ENCODE data around the gene RND2. TPM values are rescaled to one million over a fixed set of nuclear protein-coding genes. Genes with fewer than 3 reads are reported as not detected.
A peak's percentile ranks its signal among the peaks of the same experiment; 100 is the strongest.

RND2 gene
- total RNA-seq, 4 donors from 2014 or later = 2.7 to 3.2 (median 2.8) TPM

GRCh38 chr17:43013296-43013695, 11.7 kb upstream of the RND2 start:
- no peak for DNase-seq (ENCODE audit: extremely low spot score)
- H3K4me1 ChIP-seq = peaks cover 70 to 86% (median 79%) of the 10 kb centered on the region in 4 donors
- no peak for TF ChIP-seq CTCF (IDR thresholded peaks at IDR 0.05)
- TF ChIP-seq EP300 (IDR thresholded peaks at IDR 0.05) = no peak
- TF ChIP-seq POLR2AphosphoS5 (IDR thresholded peaks at IDR 0.05) = no peak
- TF ChIP-seq POLR2A (IDR thresholded peaks at IDR 0.05; ENCODE audit: low read depth) = no peak
- no peak overlapping the region for H3K4me3 ChIP-seq
- intact Hi-C loops (cut with DNase I) = no loop called here
- peak overlapping the region in 3 of 4 donors; percentile 58 to 75 (median 63) for H3K27ac ChIP-seq (replicated peaks in 1 of 4)
- H3K9me3 ChIP-seq = no peaks in the 10 kb centered on the region
- H3K36me3 ChIP-seq = peaks cover 12 to 66% (median 57%) of the 10 kb centered on the region in 4 donors
- H3K27me3 ChIP-seq = no peaks in the 10 kb centered on the region
- 77% methylated on average over 8 of the region's 8 CpGs for WGBS

GRCh38 chr17:43014020-43014648, 10.9 kb upstream of the RND2 start:
- H3K4me1 ChIP-seq = peaks cover 77 to 89% (median 82%) of the 10 kb centered on the region in 4 donors
- H3K27me3 ChIP-seq = no peaks in the 10 kb centered on the region
- no peak for TF ChIP-seq EP300 (IDR thresholded peaks at IDR 0.05)
- TF ChIP-seq POLR2AphosphoS5 (IDR thresholded peaks at IDR 0.05) = no peak
- TF ChIP-seq POLR2A (IDR thresholded peaks at IDR 0.05; ENCODE audit: low read depth) = no peak
- TF ChIP-seq CTCF (IDR thresholded peaks at IDR 0.05) = no peak
- intact Hi-C loops (cut with DNase I) = no loop called here
- no peak for DNase-seq (ENCODE audit: extremely low spot score)
- H3K27ac ChIP-seq (replicated peaks in 1 of 4) = peak overlapping the region; percentile 58 to 75 (median 66)
- H3K4me3 ChIP-seq = no peak overlapping the region
- H3K36me3 ChIP-seq = peaks cover 12 to 69% (median 60%) of the 10 kb centered on the region in 4 donors
- H3K9me3 ChIP-seq = no peaks in the 10 kb centered on the region
- 79% methylated on average over 9 of the region's 12 CpGs for WGBS

- no peak for DNase-seq (ENCODE audit: extremely low spot score)
- 75% methylated on average over 8 of the region's 8 CpGs for WGBS
- intact Hi-C loops (cut with DNase I) = no loop called here
- TF ChIP-seq POLR2AphosphoS5 (IDR thresholded peaks at IDR 0.05) (no peak), POLR2A (IDR thresholded peaks at IDR 0.05; ENCODE audit: low read depth) (no peak), CTCF (IDR thresholded peaks at IDR 0.05) (no peak), EP300 (IDR thresholded peaks at IDR 0.05) (no peak)
- Histone ChIP-seq H3K9me3 (no peaks in the 10 kb centered on the region), H3K4me1 (peaks cover 78 to 90% (median 84%) of the 10 kb centered on the region in 4 donors), H3K27me3 (no peaks in the 10 kb centered on the region), H3K27ac (replicated peaks in 1 of 4) (peak overlapping the region; percentile 58 to 75 (median 66)), H3K4me3 (no peak overlapping the region), H3K36me3 (peaks cover 12 to 69% (median 60%) of the 10 kb centered on the region in 4 donors)
Observed at GRCh38 chr17:43014649-43015542, 10.1 kb upstream of the RND2 start.

GRCh38 chr17:43015579-43015978, 9.5 kb upstream of the RND2 start:
- intact Hi-C loops (cut with DNase I) = no loop called here
- Histone ChIP-seq H3K4me3 (no peak overlapping the region), H3K9me3 (no peaks in the 10 kb centered on the region), H3K27ac (replicated peaks in 1 of 4) (peak overlapping the region; percentile 58 to 75 (median 66)), H3K4me1 (peaks cover 78 to 90% (median 86%) of the 10 kb centered on the region in 4 donors), H3K27me3 (no peaks in the 10 kb centered on the region), H3K36me3 (peaks cover 12 to 69% (median 60%) of the 10 kb centered on the region in 4 donors)
- 56% methylated on average over 9 of the region's 9 CpGs for WGBS
- TF ChIP-seq POLR2A (IDR thresholded peaks at IDR 0.05; ENCODE audit: low read depth) = no peak
- TF ChIP-seq POLR2AphosphoS5 (IDR thresholded peaks at IDR 0.05) = peak; percentile 57 to 67
- no peak for DNase-seq (ENCODE audit: extremely low spot score)

- H3K27me3 ChIP-seq = no peaks in the 10 kb centered on the region
- peak overlapping the region; percentile 58 to 75 (median 66) for H3K27ac ChIP-seq (replicated peaks in 1 of 4)
- WGBS = 91% methylated on average over 6 of the region's 7 CpGs
- H3K9me3 ChIP-seq = no peaks in the 10 kb centered on the region
- H3K4me3 ChIP-seq = no peak overlapping the region
- H3K4me1 ChIP-seq = peaks cover 81 to 92% (median 86%) of the 10 kb centered on the region in 4 donors
- no peak for DNase-seq (ENCODE audit: extremely low spot score)
- H3K36me3 ChIP-seq = peaks cover 12 to 69% (median 60%) of the 10 kb centered on the region in 4 donors
- intact Hi-C loops (cut with DNase I) = no loop called here
- no peak for TF ChIP-seq CTCF (IDR thresholded peaks at IDR 0.05)
- TF ChIP-seq EP300 (IDR thresholded peaks at IDR 0.05) = no peak
- no peak for TF ChIP-seq POLR2A (IDR thresholded peaks at IDR 0.05; ENCODE audit: low read depth)
- TF ChIP-seq POLR2AphosphoS5 (IDR thresholded peaks at IDR 0.05) = no peak
Observed at GRCh38 chr17:43016216-43016615, 8.8 kb upstream of the RND2 start.
